Lower leg skin (tissue), 4 donors: ENCODE data around the gene MT1M. TPM values are rescaled to one million over a fixed set of nuclear protein-coding genes. Genes with fewer than 3 reads are reported as not detected.

Experiments used
- DNase-seq, 2 donors: peaks; one replicate each; pipeline ENCODE4 v3.0.0-alpha.2; 2019; ENCODE audit warnings: low spot score in 2 of 2
- H3K4me3 ChIP-seq: fragments of 200-600 bp; sonication (generic); 2 replicates; pipeline ENCODE4 v1.5.1; 2017; ENCODE audit warnings: mild to moderate bottlenecking, low read depth; ENCODE audit not compliant: poor library complexity, severe bottlenecking
- POLR2A ChIP-seq, 2 donors: fragments of 450-650 bp; IDR thresholded peaks; one replicate each; pipeline ENCODE4 v1.6.1; 2016 to 2017; ENCODE audit warnings: antibody characterized with exemption in 2 of 2, mild to moderate bottlenecking in 1 of 2, moderate library complexity in 1 of 2
- WGBS, 2 donors: methylation state at CpG; one replicate each; pipeline ENCODE4 v1.1.5; 2018; 5-methylcytosine and 5-hydroxymethylcytosine counted together
- intact Hi-C: fragments of 100-400 bp; cut with DNase I; formaldehyde crosslinking; loops from one replicate; pipeline ENCODE4 v1.15.0; 2023; ENCODE audit warnings: low total_unique reads
- total RNA-seq, 4 donors: library from RNA; depleted of rRNA; stranded (reverse); fragments of >200 nt; gene quantifications; one replicate each; pipeline ENCODE4 v1.1.0, GENCODE V29; 2016
- TF ChIP-seq, protein P1 (sequence below), 3 donors: fragments of 450-650 bp; IDR thresholded peaks; one replicate each; pipeline ENCODE4 v1.5.1; 2016; ENCODE audit warnings: antibody characterized with exemption in 3 of 3, mild to moderate bottlenecking in 3 of 3, moderate library complexity in 2 of 3

The MT1M gene
- total RNA-seq, 4 donors from 2014 or later: 14.1 to 29.7 (median 17.1) TPM

DNA sequence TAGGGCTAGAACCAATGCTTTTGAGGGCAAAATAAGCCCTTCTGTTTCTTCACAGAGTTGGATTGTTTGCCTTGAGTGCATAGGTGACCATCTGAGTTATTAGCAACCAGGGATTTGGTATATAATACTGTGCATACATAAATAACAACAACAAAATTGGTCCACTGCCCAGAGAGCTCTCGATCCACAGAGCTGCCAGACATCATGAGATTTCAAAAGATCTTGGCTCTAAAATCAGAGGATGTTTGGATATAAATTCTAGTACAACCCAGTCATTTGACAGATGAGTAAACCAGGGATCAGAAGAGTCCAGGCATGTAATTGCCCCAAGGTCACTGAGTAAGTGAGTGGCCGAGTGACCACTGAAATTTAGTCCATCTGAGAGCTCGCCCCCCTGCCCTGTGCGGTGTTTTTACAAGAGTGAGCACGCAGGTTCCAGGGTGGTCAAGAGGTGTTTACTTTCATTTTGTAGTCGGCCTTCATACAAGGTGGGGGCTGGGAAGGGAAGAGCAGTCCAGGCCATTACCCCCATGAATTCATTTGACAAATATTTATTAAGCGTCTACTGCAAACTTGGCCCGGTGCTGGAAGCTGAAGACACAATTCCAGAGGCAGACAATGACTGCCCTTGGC, 25.9 kb upstream of the MT1M start:
- intact Hi-C loops: loop anchor here (10.0 kb wide), 2 partner anchors 78 to 92 kb away; partner anchors contain the start of gene MT1X
- no peak for TF ChIP-seq POLR2A (IDR thresholded peaks at IDR 0.05)
- TF ChIP-seq, protein P1, sequence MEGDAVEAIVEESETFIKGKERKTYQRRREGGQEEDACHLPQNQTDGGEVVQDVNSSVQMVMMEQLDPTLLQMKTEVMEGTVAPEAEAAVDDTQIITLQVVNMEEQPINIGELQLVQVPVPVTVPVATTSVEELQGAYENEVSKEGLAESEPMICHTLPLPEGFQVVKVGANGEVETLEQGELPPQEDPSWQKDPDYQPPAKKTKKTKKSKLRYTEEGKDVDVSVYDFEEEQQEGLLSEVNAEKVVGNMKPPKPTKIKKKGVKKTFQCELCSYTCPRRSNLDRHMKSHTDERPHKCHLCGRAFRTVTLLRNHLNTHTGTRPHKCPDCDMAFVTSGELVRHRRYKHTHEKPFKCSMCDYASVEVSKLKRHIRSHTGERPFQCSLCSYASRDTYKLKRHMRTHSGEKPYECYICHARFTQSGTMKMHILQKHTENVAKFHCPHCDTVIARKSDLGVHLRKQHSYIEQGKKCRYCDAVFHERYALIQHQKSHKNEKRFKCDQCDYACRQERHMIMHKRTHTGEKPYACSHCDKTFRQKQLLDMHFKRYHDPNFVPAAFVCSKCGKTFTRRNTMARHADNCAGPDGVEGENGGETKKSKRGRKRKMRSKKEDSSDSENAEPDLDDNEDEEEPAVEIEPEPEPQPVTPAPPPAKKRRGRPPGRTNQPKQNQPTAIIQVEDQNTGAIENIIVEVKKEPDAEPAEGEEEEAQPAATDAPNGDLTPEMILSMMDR (IDR thresholded peaks at IDR 0.05): no peak
- 14 to 18% methylated on average over 8 of the region's 8 CpGs for WGBS, 2 donors
- peak in 1 of 2 donors; percentile 78 for DNase-seq
- no peak overlapping the region for H3K4me3 ChIP-seq

- WGBS, 2 donors: 7 to 13% methylated on average over 14 of the region's 14 CpGs
- intact Hi-C loops: loop anchor here (10.0 kb wide), 2 partner anchors 78 to 92 kb away; partner anchors contain the start of gene MT1X
- TF ChIP-seq POLR2A (IDR thresholded peaks at IDR 0.05): no peak
- TF ChIP-seq, protein P1 (IDR thresholded peaks at IDR 0.05): no peak
- peak; percentile 91 to 98 for DNase-seq
- H3K4me3 ChIP-seq: no peak overlapping the region
Observed at GRCh38 chr16:56607109-56607618, 25.3 kb upstream of the MT1M start.

- DNase-seq: no peak
- intact Hi-C loops: loop anchor here (10.0 kb wide), 2 partner anchors 77 to 93 kb away; partner anchors contain the start of gene MT1X
- WGBS, 2 donors: 22 to 35% methylated on average over 2 of the region's 2 CpGs
- TF ChIP-seq POLR2A (IDR thresholded peaks at IDR 0.05): no peak
- TF ChIP-seq, protein P1 (IDR thresholded peaks at IDR 0.05): no peak
- no peak overlapping the region for H3K4me3 ChIP-seq
Observed at GRCh38 chr16:56607675-56608042, 24.8 kb upstream of the MT1M start.

DNA sequence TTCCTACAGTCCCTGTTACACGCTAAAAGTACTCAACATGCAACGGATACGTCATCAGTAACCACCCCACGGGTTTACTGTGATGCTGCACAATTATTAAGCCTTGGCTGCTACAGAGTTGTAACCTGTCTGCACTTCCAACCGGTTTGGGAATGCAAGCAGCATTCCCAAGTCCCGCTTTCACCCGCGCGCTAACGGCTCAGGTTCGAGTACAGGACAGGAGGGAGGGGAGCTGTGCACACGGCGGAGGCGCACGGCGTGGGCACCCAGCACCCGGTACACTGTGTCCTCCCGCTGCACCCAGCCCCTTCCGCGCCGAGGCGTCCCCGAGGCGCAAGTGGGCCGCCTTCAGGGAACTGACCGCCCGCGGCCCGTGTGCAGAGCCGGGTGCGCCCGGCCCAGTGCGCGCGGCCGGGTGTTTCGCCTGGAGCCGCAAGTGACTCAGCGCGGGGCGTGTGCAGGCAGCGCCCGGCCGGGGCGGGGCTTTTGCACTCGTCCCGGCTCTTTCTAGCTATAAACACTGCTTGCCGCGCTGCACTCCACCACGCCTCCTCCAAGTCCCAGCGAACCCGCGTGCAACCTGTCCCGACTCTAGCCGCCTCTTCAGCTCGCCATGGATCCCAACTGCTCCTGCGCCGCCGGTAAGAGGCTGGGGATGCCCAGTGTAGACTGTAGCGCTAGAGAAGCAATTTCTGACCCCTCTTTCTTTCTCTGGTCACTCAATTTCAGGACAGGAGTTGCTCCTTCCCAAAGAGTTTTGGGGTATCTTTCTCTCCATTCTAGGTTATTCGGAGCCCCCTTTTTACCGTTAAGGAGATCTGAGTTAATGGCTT, 24.2 kb upstream of the MT1M start, which contains the start of gene MT2A:
Gene MT2A (plus strand): TSS at position 542 of the 833 bp plus-strand sequence. CDS start 72 bp downstream, at position 614.
- intact Hi-C loops: loop anchor here (10.0 kb wide), 2 partner anchors 77 to 93 kb away; partner anchors contain the start of gene MT1X
- WGBS, 2 donors: 2 to 4% methylated on average over 28 to 32 of the region's 62 CpGs
- peak; percentile 94 to 99 for DNase-seq
- peak within 1 kb of the TSS; percentile 67 for H3K4me3 ChIP-seq
- TF ChIP-seq, protein P1 (IDR thresholded peaks at IDR 0.05): peak in 1 of 3 donors; percentile 22
- peak in 1 of 2 donors; percentile 36 for TF ChIP-seq POLR2A (IDR thresholded peaks at IDR 0.05)

GRCh38 chr16:56608876-56609462, 23.5 kb upstream of the MT1M start:
- WGBS, 2 donors: 0% methylated on average over 20 to 21 of the region's 21 CpGs
- TF ChIP-seq, protein P1 (IDR thresholded peaks at IDR 0.05): no peak
- no peak for TF ChIP-seq POLR2A (IDR thresholded peaks at IDR 0.05)

More at GRCh38 chr16:56608876-56609462, 23.5 kb upstream of the MT1M start:
- no peak for DNase-seq
- intact Hi-C loops: loop anchor here (10.0 kb wide), 2 partner anchors 76 to 94 kb away; partner anchors contain the start of gene MT1X
- H3K4me3 ChIP-seq: peak overlapping the region; percentile 67
